ENCODE measurements around the gene PRLH.

DNA sequence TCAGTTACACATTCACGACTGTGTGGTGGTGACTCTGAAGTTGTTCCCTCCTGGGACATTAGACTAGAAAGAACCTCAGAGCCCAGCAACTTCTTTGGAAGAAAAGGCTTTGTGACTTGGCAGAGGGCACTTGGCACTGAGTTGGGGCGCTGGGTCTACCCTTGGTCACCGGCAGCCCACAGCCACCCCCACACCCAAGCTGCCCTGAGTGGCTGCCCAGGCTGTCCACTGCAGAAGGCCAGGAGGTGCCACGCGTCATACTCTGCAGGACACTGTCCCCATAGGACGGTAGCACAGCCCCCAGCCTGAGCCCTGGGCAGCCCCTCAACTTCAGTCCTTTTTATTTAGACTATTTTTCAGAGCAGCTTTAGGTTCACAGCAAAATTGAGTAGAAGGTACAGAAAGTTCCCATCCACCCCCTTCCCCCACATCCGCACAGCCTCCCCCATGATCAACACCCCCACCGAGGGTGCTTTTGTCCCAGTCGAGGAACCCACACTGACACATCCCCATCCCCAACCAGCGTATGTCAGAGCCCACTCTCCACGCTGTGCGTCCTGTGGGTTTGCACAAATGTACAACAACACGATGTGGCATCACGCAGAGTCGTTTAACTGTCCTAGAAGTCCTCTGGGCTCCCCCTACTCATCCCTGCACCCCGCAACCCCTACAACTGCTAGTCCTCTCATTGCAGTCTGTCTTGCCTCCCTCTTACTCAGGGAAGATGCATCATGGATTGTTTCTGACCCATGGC is 1.1 kb downstream of the PRLH start:
- TF ChIP-seq, protein P1, sequence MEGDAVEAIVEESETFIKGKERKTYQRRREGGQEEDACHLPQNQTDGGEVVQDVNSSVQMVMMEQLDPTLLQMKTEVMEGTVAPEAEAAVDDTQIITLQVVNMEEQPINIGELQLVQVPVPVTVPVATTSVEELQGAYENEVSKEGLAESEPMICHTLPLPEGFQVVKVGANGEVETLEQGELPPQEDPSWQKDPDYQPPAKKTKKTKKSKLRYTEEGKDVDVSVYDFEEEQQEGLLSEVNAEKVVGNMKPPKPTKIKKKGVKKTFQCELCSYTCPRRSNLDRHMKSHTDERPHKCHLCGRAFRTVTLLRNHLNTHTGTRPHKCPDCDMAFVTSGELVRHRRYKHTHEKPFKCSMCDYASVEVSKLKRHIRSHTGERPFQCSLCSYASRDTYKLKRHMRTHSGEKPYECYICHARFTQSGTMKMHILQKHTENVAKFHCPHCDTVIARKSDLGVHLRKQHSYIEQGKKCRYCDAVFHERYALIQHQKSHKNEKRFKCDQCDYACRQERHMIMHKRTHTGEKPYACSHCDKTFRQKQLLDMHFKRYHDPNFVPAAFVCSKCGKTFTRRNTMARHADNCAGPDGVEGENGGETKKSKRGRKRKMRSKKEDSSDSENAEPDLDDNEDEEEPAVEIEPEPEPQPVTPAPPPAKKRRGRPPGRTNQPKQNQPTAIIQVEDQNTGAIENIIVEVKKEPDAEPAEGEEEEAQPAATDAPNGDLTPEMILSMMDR (IDR thresholded peaks at IDR 0.05) = no peak
- no peak for TF ChIP-seq POLR2A (IDR thresholded peaks at IDR 0.05)
